CD4-positive, alpha-beta T cell treated with Interferon gamma for 1 hour (primary cell): ENCODE data around the gene SLC16A3.

Experiments
- DNase-seq: peaks from one replicate; pipeline ENCODE4 v3.0.0-alpha.2; 2020

Gene SLC16A3

GRCh38 chr17:82287868-82288801 lies 59.3 kb downstream of the SLC16A3 start:
- DNase-seq: no peak
